ENCODE measurements around the gene MIS18BP1. TPM values are rescaled to one million over a fixed set of nuclear protein-coding genes. Genes with fewer than 3 reads are reported as not detected.

Gene MIS18BP1
- total and polyA plus RNA-seq, 2 of the 4 experiments (the other 2 are of a cell fraction): 10.6 to 18.6 TPM

DNA sequence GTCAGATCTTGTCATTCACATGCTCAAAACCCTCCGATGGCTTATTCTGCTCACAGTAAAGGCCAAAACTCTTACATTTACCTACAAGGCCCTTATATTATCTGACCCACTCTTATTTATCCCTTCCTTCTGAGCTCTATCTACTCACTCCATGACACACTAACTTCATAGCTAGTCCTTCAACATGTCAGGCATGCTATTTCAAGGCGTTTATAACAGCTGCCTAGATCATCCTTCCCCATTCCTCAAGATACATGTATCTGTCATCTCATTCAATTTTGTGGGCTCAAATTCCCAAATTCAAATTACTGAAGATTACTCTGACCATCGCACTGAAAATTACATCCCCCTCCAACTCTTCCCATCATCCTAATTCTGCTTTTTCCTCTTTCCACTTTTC lies 6.9 kb downstream of the MIS18BP1 start:
- intact Hi-C loops (cut with micrococcal nuclease): no loop called here

More for the DNA sequence above, 6.9 kb downstream of the MIS18BP1 start:
- Histone ChIP-seq H3K79me1 (ENCODE audit: low read depth in 1 of 2, low read length in 2 of 2) (peaks cover 23 to 32% of the 10 kb centered on the region in 2 experiments), H4K5ac (ENCODE audit: low read depth, low read length) (no peak overlapping the region), H2BK15ac (ENCODE audit: low read depth, low read length) (no peak overlapping the region), H4K91ac (ENCODE audit: insufficient read depth, low read depth, low read length) (no peak overlapping the region), H3K18ac (ENCODE audit: low read depth, low read length) (no peak overlapping the region), H3K36me3 (ENCODE audit: control insufficient read depth, insufficient read depth, low read length) (no peaks in the 10 kb centered on the region; the same call in 1 of the 2 replicates), H4K8ac (ENCODE audit: low read depth in 2 of 2, low read length in 2 of 2) (no peak overlapping the region), H2AK9ac (replicated peaks; ENCODE audit: low read depth, low read length, poor library complexity) (no peak overlapping the region), H3K9me3 (ENCODE audit: control insufficient read depth, insufficient read depth, low read length) (no peaks in the 10 kb centered on the region), H4K20me1 (ENCODE audit: insufficient read depth, low read length) (peaks cover 4% of the 10 kb centered on the region; the same call in 1 of the 2 replicates), H2BK20ac (ENCODE audit: low read depth, low read length) (no peak overlapping the region), H3K14ac (replicated peaks; ENCODE audit: low read depth, low read length) (no peak overlapping the region), H2AFZ (replicated peaks; ENCODE audit: low read length, poor library complexity) (no peak overlapping the region), H3K4me1 (ENCODE audit: control insufficient read depth, insufficient read depth, low read length) (peaks cover 3% of the 10 kb centered on the region; the same call in 1 of the 2 replicates), H3K4me2 (ENCODE audit: low read depth, low read length) (no peak overlapping the region), H3K27me3 (ENCODE audit: control insufficient read depth, insufficient read depth, low read length) (no peaks in the 10 kb centered on the region), H2BK5ac (ENCODE audit: low read depth, low read length, poor library complexity, severe bottlenecking) (no peak overlapping the region), H3K9ac (ENCODE audit: low read depth, low read length) (no peak overlapping the region), H2AK5ac (ENCODE audit: low read depth, low read length) (no peak overlapping the region), H3K9me1 (ENCODE audit: insufficient read depth, low read length) (peaks cover 3% of the 10 kb centered on the region; the same call in 1 of the 2 replicates), H3K4me3 (ENCODE audit: insufficient read depth, low read depth, low read length) (no peak overlapping the region), H3K27ac (ENCODE audit: insufficient read depth, low read length) (no peak overlapping the region), H3K56ac (ENCODE audit: extremely low read depth, insufficient read depth, low read length) (no peak overlapping the region), H2BK120ac (ENCODE audit: low read depth, low read length) (no peak overlapping the region), H3K23ac (ENCODE audit: low read depth, low read length) (no peak overlapping the region), H3K4ac (ENCODE audit: low read depth, low read length) (no peak overlapping the region)
- BruUV-seq (replicated peaks): no TSS peak
- DNase-seq (no peak), ATAC-seq (ENCODE audit: low read depth) (no peak)
- 86 to 100% methylated on average over 1 to 2 of the region's 3 CpGs for WGBS, 2 experiments (ENCODE audit: extremely low coverage in 2 of 2, insufficient read length in 1 of 2)
- dilution Hi-C loops (cut with HindIII; ENCODE audit: low sequenced_read_pairs, unreplicated experiment) (no loop called here), in situ Hi-C loops (cut with MboI; ENCODE audit: low sequenced_read_pairs) (no loop called here)
- ChIA-PET POLR2A (ENCODE audit: unreplicated experiment) (no interaction called here), CTCF (no interaction called here)
- TF ChIP-seq RAD21 (IDR thresholded peaks at IDR 0.05; ENCODE audit: low read length): no peak
- no peak for TF ChIP-seq MXI1 (IDR thresholded peaks at IDR 0.05; ENCODE audit: borderline replicate concordance, low read depth, low read length)
- no peak for TF ChIP-seq CHD1 (IDR thresholded peaks at IDR 0.05; ENCODE audit: low read depth, low read length)
- no peak for TF ChIP-seq MAZ (IDR thresholded peaks at IDR 0.05; ENCODE audit: borderline replicate concordance, low read depth, low read length)
- TF ChIP-seq NFE2L2 (IDR thresholded peaks at IDR 0.05; ENCODE audit: low read depth, low read length): no peak
- no peak for TF ChIP-seq MAFK (IDR thresholded peaks at IDR 0.05; ENCODE audit: low read depth, low read length)
- TF ChIP-seq RCOR1 (IDR thresholded peaks at IDR 0.05; ENCODE audit: insufficient replicate concordance, low read length): no peak
- no peak for TF ChIP-seq POLR2A (IDR thresholded peaks at IDR 0.05; ENCODE audit: low read depth, low read length)
- no peak for TF ChIP-seq CEBPB (IDR thresholded peaks at IDR 0.05; ENCODE audit: low read depth, low read length)
- no peak for TF ChIP-seq BHLHE40 (IDR thresholded peaks at IDR 0.05; ENCODE audit: low read depth, low read length)
- no peak for TF ChIP-seq SMC3 (IDR thresholded peaks at IDR 0.05; ENCODE audit: low read depth, low read length)
- TF ChIP-seq, protein P1, sequence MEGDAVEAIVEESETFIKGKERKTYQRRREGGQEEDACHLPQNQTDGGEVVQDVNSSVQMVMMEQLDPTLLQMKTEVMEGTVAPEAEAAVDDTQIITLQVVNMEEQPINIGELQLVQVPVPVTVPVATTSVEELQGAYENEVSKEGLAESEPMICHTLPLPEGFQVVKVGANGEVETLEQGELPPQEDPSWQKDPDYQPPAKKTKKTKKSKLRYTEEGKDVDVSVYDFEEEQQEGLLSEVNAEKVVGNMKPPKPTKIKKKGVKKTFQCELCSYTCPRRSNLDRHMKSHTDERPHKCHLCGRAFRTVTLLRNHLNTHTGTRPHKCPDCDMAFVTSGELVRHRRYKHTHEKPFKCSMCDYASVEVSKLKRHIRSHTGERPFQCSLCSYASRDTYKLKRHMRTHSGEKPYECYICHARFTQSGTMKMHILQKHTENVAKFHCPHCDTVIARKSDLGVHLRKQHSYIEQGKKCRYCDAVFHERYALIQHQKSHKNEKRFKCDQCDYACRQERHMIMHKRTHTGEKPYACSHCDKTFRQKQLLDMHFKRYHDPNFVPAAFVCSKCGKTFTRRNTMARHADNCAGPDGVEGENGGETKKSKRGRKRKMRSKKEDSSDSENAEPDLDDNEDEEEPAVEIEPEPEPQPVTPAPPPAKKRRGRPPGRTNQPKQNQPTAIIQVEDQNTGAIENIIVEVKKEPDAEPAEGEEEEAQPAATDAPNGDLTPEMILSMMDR (conservative IDR thresholded peaks at IDR 0.05; ENCODE audit: low read depth, low read length): no peak
- TF ChIP-seq, protein P2, sequence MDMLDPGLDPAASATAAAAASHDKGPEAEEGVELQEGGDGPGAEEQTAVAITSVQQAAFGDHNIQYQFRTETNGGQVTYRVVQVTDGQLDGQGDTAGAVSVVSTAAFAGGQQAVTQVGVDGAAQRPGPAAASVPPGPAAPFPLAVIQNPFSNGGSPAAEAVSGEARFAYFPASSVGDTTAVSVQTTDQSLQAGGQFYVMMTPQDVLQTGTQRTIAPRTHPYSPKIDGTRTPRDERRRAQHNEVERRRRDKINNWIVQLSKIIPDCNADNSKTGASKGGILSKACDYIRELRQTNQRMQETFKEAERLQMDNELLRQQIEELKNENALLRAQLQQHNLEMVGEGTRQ (IDR thresholded peaks at IDR 0.05; ENCODE audit: low read depth, low read length): no peak
- TF ChIP-seq RFX5 (IDR thresholded peaks at IDR 0.05; ENCODE audit: low read depth, low read length): no peak
- TF ChIP-seq, protein P3, sequence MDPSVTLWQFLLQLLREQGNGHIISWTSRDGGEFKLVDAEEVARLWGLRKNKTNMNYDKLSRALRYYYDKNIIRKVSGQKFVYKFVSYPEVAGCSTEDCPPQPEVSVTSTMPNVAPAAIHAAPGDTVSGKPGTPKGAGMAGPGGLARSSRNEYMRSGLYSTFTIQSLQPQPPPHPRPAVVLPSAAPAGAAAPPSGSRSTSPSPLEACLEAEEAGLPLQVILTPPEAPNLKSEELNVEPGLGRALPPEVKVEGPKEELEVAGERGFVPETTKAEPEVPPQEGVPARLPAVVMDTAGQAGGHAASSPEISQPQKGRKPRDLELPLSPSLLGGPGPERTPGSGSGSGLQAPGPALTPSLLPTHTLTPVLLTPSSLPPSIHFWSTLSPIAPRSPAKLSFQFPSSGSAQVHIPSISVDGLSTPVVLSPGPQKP (IDR thresholded peaks at IDR 0.05; ENCODE audit: borderline replicate concordance, low read depth, low read length): no peak
- no peak for TF ChIP-seq FOS (IDR thresholded peaks at IDR 0.05; ENCODE audit: low read depth, low read length)
